H9 (cell line): Measurements from ENCODE around the gene ARID1A. TPM values are rescaled to one million over a fixed set of nuclear protein-coding genes. Genes with fewer than 3 reads are reported as not detected.

Experiments used
- DNase-seq: peaks from one replicate; pipeline ENCODE4 v3.0.0-alpha.2; 2017
- H2AFZ ChIP-seq: one replicate; pipeline ENCODE4 v1.6.1; 2013; ENCODE audit warnings: mild to moderate bottlenecking, low read length, control low read depth, moderate library complexity
- H2AK5ac ChIP-seq: 2 replicates; pipeline ENCODE4 v1.6.1; 2013; ENCODE audit warnings: low read length, control low read depth, mixed read lengths; ENCODE audit not compliant: insufficient read length
- H2BK120ac ChIP-seq: one replicate; pipeline ENCODE4 v1.6.1; 2013; ENCODE audit warnings: low read depth, mild to moderate bottlenecking, low read length, control low read depth, inconsistent platforms; ENCODE audit not compliant: poor library complexity, severe bottlenecking
- H2BK12ac ChIP-seq: 2 replicates; pipeline ENCODE4 v1.6.1; 2013; ENCODE audit warnings: low read length, control low read depth, mixed read lengths, low read depth; ENCODE audit not compliant: insufficient read length
- H2BK15ac ChIP-seq: 2 replicates; pipeline ENCODE4 v1.6.1; 2013; ENCODE audit warnings: low read depth, low read length, control low read depth
- H2BK20ac ChIP-seq: one replicate; pipeline ENCODE4 v1.6.1; 2013; ENCODE audit warnings: low read depth, mild to moderate bottlenecking, low read length, control low read depth, inconsistent platforms; ENCODE audit not compliant: poor library complexity, severe bottlenecking
- H2BK5ac ChIP-seq: 2 replicates; pipeline ENCODE4 v1.6.1; 2013; ENCODE audit warnings: low read length, control low read depth, mixed read lengths; ENCODE audit not compliant: insufficient read length
- H3K14ac ChIP-seq: 2 replicates; pipeline ENCODE4 v1.6.1; 2013; ENCODE audit warnings: low read length, control low read depth; ENCODE audit not compliant: insufficient read depth
- H3K18ac ChIP-seq: 2 replicates; pipeline ENCODE4 v1.6.1; 2013; ENCODE audit warnings: low read depth, mild to moderate bottlenecking, mixed read lengths, low read length, control low read depth; ENCODE audit not compliant: insufficient read length
- H3K23ac ChIP-seq: 2 replicates; pipeline ENCODE4 v1.6.1; 2013; ENCODE audit warnings: low read length, control low read depth, mixed read lengths, low read depth; ENCODE audit not compliant: insufficient read length
- H3K23me2 ChIP-seq: 2 replicates; pipeline ENCODE4 v1.6.1; 2013; ENCODE audit warnings: low read depth, mild to moderate bottlenecking, mixed read lengths, low read length, control low read depth; ENCODE audit not compliant: insufficient read length, poor library complexity, severe bottlenecking
- H3K27ac ChIP-seq: 2 replicates; pipeline ENCODE4 v1.5.1; 2013; ENCODE audit warnings: low read length, control low read depth, mixed read lengths, low read depth; ENCODE audit not compliant: insufficient read length
- H3K27me3 ChIP-seq: 2 replicates; pipeline ENCODE4 v1.6.1; 2013; ENCODE audit warnings: low read length, control low read depth, inconsistent platforms; ENCODE audit not compliant: insufficient read depth
- H3K4ac ChIP-seq: 2 replicates; pipeline ENCODE4 v1.6.1; 2013; ENCODE audit warnings: low read depth, mild to moderate bottlenecking, control low read depth, inconsistent platforms, low read length, moderate library complexity
- H3K4me1 ChIP-seq: 2 replicates; pipeline ENCODE4 v1.6.1; 2013; ENCODE audit warnings: low read length, control low read depth, inconsistent platforms; ENCODE audit not compliant: insufficient read depth
- H3K4me2 ChIP-seq: 2 replicates; pipeline ENCODE4 v1.6.1; 2013; ENCODE audit warnings: low read length, control low read depth, mixed read lengths; ENCODE audit not compliant: insufficient read length, insufficient read depth
- H3K56ac ChIP-seq: 2 replicates; pipeline ENCODE4 v1.6.1; 2013; ENCODE audit warnings: low read depth, mild to moderate bottlenecking, mixed read lengths, low read length, control low read depth; ENCODE audit not compliant: insufficient read length
- H3K79me1 ChIP-seq: 2 replicates; pipeline ENCODE4 v1.6.1; 2013; ENCODE audit warnings: low read depth, mild to moderate bottlenecking, moderate library complexity, low read length, control low read depth, inconsistent platforms; ENCODE audit not compliant: insufficient read depth, poor library complexity, severe bottlenecking
- H3K79me2 ChIP-seq: 2 replicates; pipeline ENCODE4 v1.6.1; 2013; ENCODE audit warnings: low read length, control low read depth, inconsistent platforms; ENCODE audit not compliant: insufficient read depth
- H3K9ac ChIP-seq: 2 replicates; pipeline ENCODE4 v1.6.1; 2013; ENCODE audit warnings: low read length, control low read depth, mixed read lengths; ENCODE audit not compliant: insufficient read length; ENCODE audit errors: extremely low read depth
- H3K9me3 ChIP-seq: one replicate; pipeline ENCODE4 v1.6.1; 2013; ENCODE audit warnings: low read depth, low read length, inconsistent platforms; ENCODE audit not compliant: control insufficient read depth
- H3T11ph ChIP-seq: one replicate; pipeline ENCODE4 v1.6.1; 2013; ENCODE audit warnings: mild to moderate bottlenecking, low read length, control low read depth, inconsistent platforms
- H4K20me1 ChIP-seq: one replicate; pipeline ENCODE4 v1.6.1; 2013; ENCODE audit not compliant: control insufficient read depth, insufficient read length, insufficient read depth
- H4K5ac ChIP-seq: 2 replicates; pipeline ENCODE4 v1.6.1; 2013; ENCODE audit warnings: low read depth, mild to moderate bottlenecking, mixed read lengths, low read length, control low read depth; ENCODE audit not compliant: insufficient read length
- H4K8ac ChIP-seq: replicated peaks from 2 replicates; pipeline ENCODE4 v1.6.1; 2013; ENCODE audit warnings: low read length, control low read depth, mixed read lengths, low read depth; ENCODE audit not compliant: insufficient read length
- H4K91ac ChIP-seq: 2 replicates; pipeline ENCODE4 v1.6.1; 2013; ENCODE audit warnings: low read depth, mild to moderate bottlenecking, moderate library complexity, mixed read lengths, low read length, control low read depth; ENCODE audit not compliant: insufficient read length
- H3K27ac Mint-ChIP-seq, 3 experiments: 2 replicates in 2 of 3; 3 replicates in 1 of 3; pipeline ENCODE4 v1.8.0; 2020 to 2021; ENCODE audit warnings: mixed read lengths in 3 of 3, mild to moderate bottlenecking in 1 of 3, moderate library complexity in 1 of 3
- H3K27me3 Mint-ChIP-seq: 2 replicates; pipeline ENCODE4 v1.8.0; 2021; ENCODE audit warnings: low read depth, mild to moderate bottlenecking, moderate library complexity, mixed read lengths
- H3K36me3 Mint-ChIP-seq, 3 experiments: 2 replicates in 2 of 3; 3 replicates in 1 of 3; pipeline ENCODE4 v1.8.0; 2020 to 2021; ENCODE audit warnings: low read depth in 3 of 3, mixed read lengths in 3 of 3; ENCODE audit not compliant: insufficient read depth in 1 of 3
- H3K4me1 Mint-ChIP-seq, 2 experiments: 2 replicates each; pipeline ENCODE4 v1.8.0; 2020; ENCODE audit warnings: mixed read lengths in 2 of 2
- H3K4me3 Mint-ChIP-seq, 2 experiments: 2 replicates in 1 of 2; 3 replicates in 1 of 2; pipeline ENCODE4 v1.8.0; 2020 to 2021; ENCODE audit warnings: mild to moderate bottlenecking in 2 of 2, mixed read lengths in 2 of 2, moderate library complexity in 1 of 2
- H3K9me3 Mint-ChIP-seq, 2 experiments: 2 replicates in 1 of 2; 3 replicates in 1 of 2; pipeline ENCODE4 v1.8.0; 2020; ENCODE audit warnings: mild to moderate bottlenecking in 2 of 2, mixed read lengths in 2 of 2, moderate library complexity in 1 of 2
- WGBS: extraction: QIAGEN DNeasy Blood & Tissue Kit; methylation state at CpG from one replicate; pipeline ENCODE4 v1.1.7; 2013; ENCODE audit warnings: missing lambda C conversion rate, low lambda C conversion rate, mixed read lengths; ENCODE audit not compliant: insufficient read length; ENCODE audit errors: extremely low coverage; 5-methylcytosine and 5-hydroxymethylcytosine counted together
- total RNA-seq: library from RNA; stranded (reverse); gene quantifications from 2 replicates; pipeline ENCODE4 v1.2.1, GENCODE V29; 2021
- TF ChIP-seq, protein P1 (sequence below): fragments of 200-600 bp; sonication (generic); conservative IDR thresholded peaks from 3 replicates; pipeline ENCODE4 v1.8.0; 2021; ENCODE audit warnings: antibody characterized with exemption, mild to moderate bottlenecking

ARID1A gene
- total RNA-seq, 1 experiment from 2014 or later: 147 TPM

DNA sequence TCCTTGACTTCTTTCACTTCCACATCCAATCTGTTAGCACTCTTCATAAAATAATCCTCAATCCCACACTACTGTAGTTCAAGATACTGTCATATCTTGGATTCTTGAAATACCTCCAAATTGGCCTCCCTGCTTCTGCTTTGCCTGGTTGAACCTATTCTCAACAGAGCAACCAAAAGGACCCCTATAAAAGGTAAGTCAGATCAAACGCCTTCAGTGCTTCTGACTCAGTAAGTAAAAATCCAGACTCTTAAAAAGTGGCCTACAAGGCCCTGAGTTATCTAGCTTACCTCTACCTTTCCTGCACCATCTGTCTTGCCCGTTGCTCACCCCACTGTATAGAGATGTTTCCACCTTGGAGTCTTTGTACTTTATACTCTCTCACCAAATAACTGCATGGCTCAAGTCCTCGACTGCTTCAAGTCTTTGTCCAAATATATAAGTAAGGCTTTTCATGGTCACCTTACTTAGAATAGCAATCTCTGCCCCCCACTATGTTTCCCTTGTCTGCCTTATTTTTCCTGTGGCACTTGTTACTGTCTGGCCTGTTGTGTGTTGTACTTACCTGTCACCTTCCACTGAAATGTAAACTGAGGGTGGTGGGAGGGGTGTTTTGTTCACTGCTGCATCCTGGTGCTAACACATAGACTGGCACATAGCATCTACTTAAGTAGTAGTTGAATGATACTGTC, 86.9 kb downstream of the ARID1A start:
- H3K23ac ChIP-seq: no peak overlapping the region
- H3K23me2 ChIP-seq: no peaks in the 10 kb centered on the region
- H2BK120ac ChIP-seq: no peak overlapping the region
- H3K27me3 ChIP-seq: no peaks in the 10 kb centered on the region
- Mint-ChIP-seq H3K27me3 (no peaks in the 10 kb centered on the region; the same call in 1 of the 2 replicates), H3K9me3 (no peaks in the 10 kb centered on the region), H3K27ac (peak overlapping the region in 1 of 3 experiments; percentile 55; a peak in 2 of 7 replicates), H3K36me3 (peaks cover 21 to 52% (median 45%) of the 10 kb centered on the region in 3 experiments), H3K4me1 (peaks cover 43 to 48% of the 10 kb centered on the region in 2 experiments), H3K4me3 (no peak overlapping the region)
- H3K9ac ChIP-seq: no peak overlapping the region
- TF ChIP-seq, protein P1, sequence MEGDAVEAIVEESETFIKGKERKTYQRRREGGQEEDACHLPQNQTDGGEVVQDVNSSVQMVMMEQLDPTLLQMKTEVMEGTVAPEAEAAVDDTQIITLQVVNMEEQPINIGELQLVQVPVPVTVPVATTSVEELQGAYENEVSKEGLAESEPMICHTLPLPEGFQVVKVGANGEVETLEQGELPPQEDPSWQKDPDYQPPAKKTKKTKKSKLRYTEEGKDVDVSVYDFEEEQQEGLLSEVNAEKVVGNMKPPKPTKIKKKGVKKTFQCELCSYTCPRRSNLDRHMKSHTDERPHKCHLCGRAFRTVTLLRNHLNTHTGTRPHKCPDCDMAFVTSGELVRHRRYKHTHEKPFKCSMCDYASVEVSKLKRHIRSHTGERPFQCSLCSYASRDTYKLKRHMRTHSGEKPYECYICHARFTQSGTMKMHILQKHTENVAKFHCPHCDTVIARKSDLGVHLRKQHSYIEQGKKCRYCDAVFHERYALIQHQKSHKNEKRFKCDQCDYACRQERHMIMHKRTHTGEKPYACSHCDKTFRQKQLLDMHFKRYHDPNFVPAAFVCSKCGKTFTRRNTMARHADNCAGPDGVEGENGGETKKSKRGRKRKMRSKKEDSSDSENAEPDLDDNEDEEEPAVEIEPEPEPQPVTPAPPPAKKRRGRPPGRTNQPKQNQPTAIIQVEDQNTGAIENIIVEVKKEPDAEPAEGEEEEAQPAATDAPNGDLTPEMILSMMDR: no peak
- no peak overlapping the region for H3T11ph ChIP-seq
- no peaks in the 10 kb centered on the region for H3K79me1 ChIP-seq
- no peak overlapping the region for H4K91ac ChIP-seq
- no peak overlapping the region for H2AK5ac ChIP-seq
- DNase-seq: no peak
- H2BK5ac ChIP-seq: no peak overlapping the region
- no peak overlapping the region for H2BK20ac ChIP-seq
- H2BK15ac ChIP-seq: no peak overlapping the region
- no peak overlapping the region for H3K14ac ChIP-seq
- no peak overlapping the region for H4K5ac ChIP-seq
- H3K27ac ChIP-seq: no peak overlapping the region
- no peak overlapping the region for H2AFZ ChIP-seq
- H2BK12ac ChIP-seq: no peak overlapping the region
- H3K4me2 ChIP-seq: no peak overlapping the region
- H4K8ac ChIP-seq: no peak overlapping the region
- H4K20me1 ChIP-seq: no peaks in the 10 kb centered on the region
- no peaks in the 10 kb centered on the region for H3K79me2 ChIP-seq
- no peak overlapping the region for H3K56ac ChIP-seq
- no peak overlapping the region for H3K4ac ChIP-seq
- H3K4me1 ChIP-seq: 0 out of 2 replicates have a peak, but pooled peaks cover 2% of the 10 kb centered on the region
- no peaks in the 10 kb centered on the region for H3K9me3 ChIP-seq
- no CpG with 5 or more reads among the region's 3 CpGs for WGBS
- no peak overlapping the region for H3K18ac ChIP-seq
